Tibial nerve (tissue), 4 donors: ENCODE data around the gene PTMS. TPM values are rescaled to one million over a fixed set of nuclear protein-coding genes. Genes with fewer than 3 reads are reported as not detected.

Experiments
- DNase-seq, 2 donors: peaks; one replicate each; pipeline ENCODE4 v3.0.0-alpha.2; 2019; ENCODE audit warnings: low spot score in 2 of 2
- H3K27ac ChIP-seq, 4 donors: fragments of 200-600 bp; sonication (generic) in 3 of 4; one replicate each; pipeline ENCODE4 v1.5.1; 2017 to 2019; ENCODE audit warnings: mild to moderate bottlenecking in 1 of 4
- H3K27me3 ChIP-seq, 2 donors: fragments of 200-600 bp; sonication (generic) in 1 of 2; one replicate each; pipeline versions ENCODE4 v1.5.1 to v1.6.0; 2017 to 2019
- H3K36me3 ChIP-seq, 3 donors: fragments of 200-600 bp; sonication (generic); one replicate each; pipeline ENCODE4 v1.5.1; 2018 to 2019
- H3K4me1 ChIP-seq, 4 donors: fragments of 200-600 bp; sonication (generic) in 3 of 4; one replicate each; pipeline ENCODE4 v1.5.1; 2017 to 2019
- H3K4me3 ChIP-seq, 4 donors: fragments of 200-600 bp; sonication (generic) in 3 of 4; one replicate each; pipeline ENCODE4 v1.5.1; 2017 to 2019; ENCODE audit warnings: mild to moderate bottlenecking in 1 of 4, moderate library complexity in 1 of 4
- H3K9me3 ChIP-seq, 4 donors: fragments of 200-600 bp; sonication (generic) in 3 of 4; one replicate each; pipeline ENCODE4 v1.5.1; 2017 to 2019
- CTCF ChIP-seq, 5 experiments: fragments of 200-600 bp in 3 of 5; fragments of 450-650 bp in 2 of 5; sonication (generic) in 3 of 5; IDR thresholded peaks; one replicate each; pipeline ENCODE4 v1.5.1; 2016 to 2019; ENCODE audit warnings: antibody characterized with exemption in 5 of 5, mild to moderate bottlenecking in 3 of 5, moderate library complexity in 2 of 5
- EP300 ChIP-seq, 2 donors: sonication (generic); formaldehyde crosslinking; IDR thresholded peaks; one replicate each; pipeline ENCODE4 v1.6.1; 2017; ENCODE audit warnings: antibody characterized with exemption in 2 of 2, mild to moderate bottlenecking in 1 of 2
- POLR2A ChIP-seq, 2 donors: fragments of 450-650 bp; IDR thresholded peaks; one replicate each; pipeline ENCODE4 v1.6.1; 2017; ENCODE audit warnings: antibody characterized with exemption in 2 of 2, mild to moderate bottlenecking in 2 of 2, moderate library complexity in 2 of 2
- WGBS, 2 donors: methylation state at CpG; one replicate each; pipeline ENCODE4 v1.1.5; 2018; 5-methylcytosine and 5-hydroxymethylcytosine counted together
- total RNA-seq, 4 donors: library from RNA; depleted of rRNA; stranded (reverse); fragments of >200 nt; gene quantifications; one replicate each; pipeline ENCODE4 v1.1.0, GENCODE V29; 2016

The PTMS gene
- total RNA-seq, 4 donors from 2014 or later = 112 to 225 (median 174) TPM

DNA sequence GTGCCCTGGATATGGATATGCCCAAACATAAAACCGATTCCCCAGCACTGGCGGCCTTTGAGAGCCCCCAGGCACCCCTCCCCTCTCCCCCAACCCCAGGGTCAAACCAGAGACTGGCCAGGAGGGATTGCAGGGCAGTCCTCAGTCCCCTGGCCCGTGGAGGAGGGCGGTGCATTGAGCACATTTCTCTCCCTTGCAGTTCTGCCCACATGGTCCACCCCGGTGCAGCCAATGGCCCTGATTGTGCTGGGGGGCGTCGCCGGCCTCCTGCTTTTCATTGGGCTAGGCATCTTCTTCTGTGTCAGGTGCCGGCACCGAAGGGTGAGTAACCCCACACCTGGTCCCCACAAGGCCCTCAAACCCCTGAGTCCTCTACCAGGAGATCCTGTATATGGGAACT, 52.1 kb downstream of the PTMS start:
- Histone ChIP-seq H3K27ac (no peak overlapping the region), H3K4me1 (peaks cover 0 to 20% (median 10%) of the 10 kb centered on the region in 4 donors), H3K9me3 (no peaks in the 10 kb centered on the region), H3K36me3 (no peaks in the 10 kb centered on the region), H3K4me3 (no peak overlapping the region), H3K27me3 (peaks cover 0 to 27% of the 10 kb centered on the region in 2 donors)
- TF ChIP-seq EP300 (IDR thresholded peaks at IDR 0.05) (no peak), POLR2A (IDR thresholded peaks at IDR 0.05) (no peak), CTCF (IDR thresholded peaks at IDR 0.05) (no peak)
- no peak for DNase-seq
- 57 to 60% methylated on average over 10 of the region's 10 CpGs for WGBS, 2 donors

GRCh38 chr12:6818645-6819044, 52.5 kb downstream of the PTMS start:
- H3K27ac ChIP-seq = no peak overlapping the region
- peaks cover 0 to 20% (median 10%) of the 10 kb centered on the region in 4 donors for H3K4me1 ChIP-seq
- H3K4me3 ChIP-seq = no peak overlapping the region
- H3K27me3 ChIP-seq = peaks cover 0 to 29% of the 10 kb centered on the region in 2 donors
- no peak for DNase-seq
- no peak for TF ChIP-seq CTCF (IDR thresholded peaks at IDR 0.05)
- TF ChIP-seq POLR2A (IDR thresholded peaks at IDR 0.05) = no peak
- TF ChIP-seq EP300 (IDR thresholded peaks at IDR 0.05) = no peak
- no peaks in the 10 kb centered on the region for H3K36me3 ChIP-seq
- WGBS, 2 donors = 71 to 86% methylated on average over 5 of the region's 5 CpGs
- no peaks in the 10 kb centered on the region for H3K9me3 ChIP-seq

GRCh38 chr12:6819106-6820030, 53.2 kb downstream of the PTMS start:
- DNase-seq = no peak
- WGBS, 2 donors = 68 to 70% methylated on average over 13 of the region's 13 CpGs
- TF ChIP-seq EP300 (IDR thresholded peaks at IDR 0.05) (no peak), POLR2A (IDR thresholded peaks at IDR 0.05) (no peak), CTCF (IDR thresholded peaks at IDR 0.05) (no peak)

DNA sequence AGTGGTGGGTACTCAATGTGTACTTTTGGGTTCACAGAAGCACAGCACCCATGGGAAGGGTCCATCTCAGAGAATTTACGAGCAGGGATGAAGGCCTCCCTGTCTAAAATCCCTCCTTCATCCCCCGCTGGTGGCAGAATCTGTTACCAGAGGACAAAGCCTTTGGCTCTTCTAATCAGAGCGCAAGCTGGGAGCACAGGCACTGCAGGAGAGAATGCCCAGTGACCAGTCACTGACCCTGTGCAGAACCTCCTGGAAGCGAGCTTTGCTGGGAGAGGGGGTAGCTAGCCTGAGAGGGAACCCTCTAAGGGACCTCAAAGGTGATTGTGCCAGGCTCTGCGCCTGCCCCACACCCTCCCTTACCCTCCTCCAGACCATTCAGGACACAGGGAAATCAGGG, 54.0 kb downstream of the PTMS start:
- Histone ChIP-seq H3K4me3 (no peak overlapping the region), H3K27me3 (peaks cover 0 to 31% of the 10 kb centered on the region in 2 donors), H3K4me1 (peaks cover 0 to 23% (median 10%) of the 10 kb centered on the region in 4 donors), H3K27ac (no peak overlapping the region), H3K9me3 (no peaks in the 10 kb centered on the region), H3K36me3 (no peaks in the 10 kb centered on the region)
- no peak for DNase-seq
- TF ChIP-seq CTCF (IDR thresholded peaks at IDR 0.05) (no peak), POLR2A (IDR thresholded peaks at IDR 0.05) (no peak), EP300 (IDR thresholded peaks at IDR 0.05) (no peak)
- WGBS, 2 donors = 67 to 83% methylated on average over 5 of the region's 5 CpGs

More at GRCh38 chr12:6819106-6820030, 53.2 kb downstream of the PTMS start:
- Histone ChIP-seq H3K36me3 (no peaks in the 10 kb centered on the region), H3K27me3 (peaks cover 0 to 33% of the 10 kb centered on the region in 2 donors), H3K4me3 (no peak overlapping the region), H3K9me3 (no peaks in the 10 kb centered on the region), H3K4me1 (peaks cover 0 to 20% (median 10%) of the 10 kb centered on the region in 4 donors), H3K27ac (no peak overlapping the region)

Other genes with a start within 250 kb of the PTMS start
- 1,000 to 10,000 TPM; 1,360 to 2,316 (median 1,728) TPM for gene GAPDH, start 231.8 kb upstream of the PTMS start, total RNA-seq
- gene IFFO1, start 210.3 kb upstream of the PTMS start, total RNA-seq = 10 to 100 TPM; 44.6 to 58.6 (median 55.3) TPM
- 10 to 100 TPM; 16.1 to 30.9 (median 24.3) TPM for gene NOP2, start 198.1 kb upstream of the PTMS start, total RNA-seq
- gene CHD4, start 159.0 kb upstream of the PTMS start, total RNA-seq = 100 to 1,000 TPM; 192 to 256 (median 242) TPM
- gene LPAR5, start 130.4 kb upstream of the PTMS start, total RNA-seq = 10 to 100 TPM in 1 of 4 donors, 1 to 10 TPM in 3; 1.8 to 11.4 (median 3.2) TPM
- 1 to 10 TPM in 3 of 4 donors, under 1 TPM in 1; 0.30 to 2.4 (median 2.0) TPM for gene ACRBP, start 118.9 kb upstream of the PTMS start, total RNA-seq
- 10 to 100 TPM; 32.6 to 52.5 (median 45.3) TPM for gene ING4, start 103.2 kb upstream of the PTMS start, total RNA-seq
- 10 to 100 TPM; 26.2 to 52.5 (median 38.2) TPM for gene ZNF384, start 77.0 kb upstream of the PTMS start, total RNA-seq
- gene PIANP, start 65.5 kb upstream of the PTMS start, total RNA-seq = under 1 TPM in 2 of 4 donors, not detected in 2; 0.21 to 0.39 TPM
- 10 to 100 TPM; 46.9 to 74.4 (median 70.0) TPM for gene COPS7A, start 42.3 kb upstream of the PTMS start, total RNA-seq
- 100 to 1,000 TPM; 103 to 205 (median 133) TPM for gene MLF2, start 13.2 kb upstream of the PTMS start, total RNA-seq
- 1 to 10 TPM; 1.2 to 4.0 (median 2.9) TPM for gene LAG3, start 6.2 kb downstream of the PTMS start, total RNA-seq
- 10 to 100 TPM in 1 of 4 donors, 1 to 10 TPM in 3; 7.5 to 12.6 (median 8.9) TPM for gene CD4, start 23.2 kb downstream of the PTMS start, total RNA-seq
- 1 to 10 TPM; 1.3 to 5.4 (median 2.2) TPM for gene GPR162, start 55.5 kb downstream of the PTMS start, total RNA-seq
- gene P3H3, start 62.0 kb downstream of the PTMS start, total RNA-seq = 10 to 100 TPM; 14.6 to 45.8 (median 36.4) TPM
- gene GNB3, start 74.6 kb downstream of the PTMS start, total RNA-seq = 1 to 10 TPM in 3 of 4 donors, under 1 TPM in 1; 0.84 to 9.9 (median 5.6) TPM
- gene CDCA3, start 84.9 kb downstream of the PTMS start, total RNA-seq = 10 to 100 TPM in 1 of 4 donors, 1 to 10 TPM in 1, under 1 TPM in 2; 0.21 to 19.4 (median 3.6) TPM
- 10 to 100 TPM; 47.6 to 63.9 (median 56.8) TPM for gene USP5, start 85.8 kb downstream of the PTMS start, total RNA-seq
- gene TPI1, start 101.2 kb downstream of the PTMS start, total RNA-seq = 100 to 1,000 TPM; 189 to 346 (median 282) TPM
- gene SPSB2, start 106.9 kb downstream of the PTMS start, total RNA-seq = 10 to 100 TPM in 3 of 4 donors, 1 to 10 TPM in 1; 9.4 to 12.7 (median 11.8) TPM
- gene LRRC23, start 138.5 kb downstream of the PTMS start, total RNA-seq = 10 to 100 TPM; 11.6 to 17.2 (median 17.1) TPM
- 10 to 100 TPM; 14.0 to 25.8 (median 15.9) TPM for gene ENO2, start 148.2 kb downstream of the PTMS start, total RNA-seq
- gene ATN1, start 161.6 kb downstream of the PTMS start, total RNA-seq = 100 to 1,000 TPM in 3 of 4 donors, 10 to 100 TPM in 1; 92.2 to 260 (median 123) TPM
- gene RNU7-1, start 177.5 kb downstream of the PTMS start, total RNA-seq = not detected
- 100 to 1,000 TPM; 569 to 764 (median 665) TPM for gene C12orf57, start 177.7 kb downstream of the PTMS start, total RNA-seq
- gene PTPN6, start 185.0 kb downstream of the PTMS start, total RNA-seq = 10 to 100 TPM; 11.9 to 31.5 (median 20.8) TPM
- 100 to 1,000 TPM; 138 to 178 (median 149) TPM for gene PHB2, start 204.3 kb downstream of the PTMS start, total RNA-seq
- gene EMG1, start 204.6 kb downstream of the PTMS start, total RNA-seq = 10 to 100 TPM; 27.7 to 37.7 (median 35.9) TPM